ENCODE measurements around the gene DUSP9.

- TF ChIP-seq YY1 (IDR thresholded peaks at IDR 0.05; ENCODE audit: insufficient read depth, insufficient read length) (no peak), ZNF274 (IDR thresholded peaks at IDR 0.05; ENCODE audit: low read depth, low read length) (no peak), SUZ12 (IDR thresholded peaks at IDR 0.05; ENCODE audit: extremely low read depth, insufficient read depth, insufficient read length) (no peak)
These were observed 46.4 kb downstream of the DUSP9 start for GRCh38 chrX:153693216-153694086.

All from NT2/D1 (cell line).